Stomach (tissue), 9 donors: ENCODE data around the gene PTMA. TPM values are rescaled to one million over a fixed set of nuclear protein-coding genes. Genes with fewer than 3 reads are reported as not detected.
A peak's percentile ranks its signal among the peaks of the same experiment; 100 is the strongest.

Experiments
- DNase-seq, 2 donors: peaks; one replicate each; pipeline versions ENCODE4 v3.0.0 to v3.0.0-alpha.2; 2013 to 2019
- H3K27ac ChIP-seq, 5 donors: fragments of 200-600 bp in 4 of 5; sonication (generic) in 4 of 5; one replicate each; pipeline ENCODE4 v1.5.1; 2013 to 2019; ENCODE audit warnings: mild to moderate bottlenecking in 1 of 5, moderate library complexity in 1 of 5
- H3K27me3 ChIP-seq, 3 donors: fragments of 200-600 bp; sonication (generic); one replicate each; pipeline ENCODE4 v1.5.1; 2017 to 2019; ENCODE audit warnings: mixed run types in 1 of 3
- H3K36me3 ChIP-seq, 4 donors: fragments of 200-600 bp; sonication (generic); 1 replicate in 3 of 4; 2 replicates in 1 of 4; pipeline ENCODE4 v1.5.1; 2016 to 2019
- H3K4me1 ChIP-seq, 4 donors: fragments of 200-600 bp; sonication (generic); one replicate each; pipeline ENCODE4 v1.5.1; 2016 to 2019
- H3K4me3 ChIP-seq, 4 donors: fragments of 200-600 bp; sonication (generic) in 3 of 4; one replicate each; pipeline ENCODE4 v1.5.1; 2016 to 2019; ENCODE audit warnings: mild to moderate bottlenecking in 1 of 4
- H3K9me3 ChIP-seq, 4 donors: fragments of 200-600 bp; sonication (generic); one replicate each; pipeline ENCODE4 v1.5.1; 2016 to 2019
- CTCF ChIP-seq, 7 experiments: fragments of 450-650 bp in 4 of 7; fragments of 200-600 bp in 3 of 7; sonication (generic) in 3 of 7; IDR thresholded peaks; one replicate each; pipeline ENCODE4 v1.5.1; 2016 to 2019; ENCODE audit warnings: antibody characterized with exemption in 7 of 7, control low read depth in 2 of 7, mild to moderate bottlenecking in 1 of 7
- EP300 ChIP-seq: sonication (generic); formaldehyde crosslinking; IDR thresholded peaks from one replicate; pipeline ENCODE4 v1.6.1; 2017; ENCODE audit warnings: antibody characterized with exemption
- POLR2A ChIP-seq, 4 donors: fragments of 450-650 bp; IDR thresholded peaks; one replicate each; pipeline ENCODE4 v1.6.1; 2016; ENCODE audit warnings: antibody characterized with exemption in 4 of 4, control low read depth in 2 of 4, mild to moderate bottlenecking in 1 of 4, moderate library complexity in 1 of 4
- POLR2AphosphoS5 ChIP-seq, 3 donors: sonication (generic); formaldehyde crosslinking; IDR thresholded peaks; one replicate each; pipeline ENCODE4 v1.6.1; 2016; ENCODE audit warnings: antibody characterized with exemption in 3 of 3
- WGBS, 5 donors: extraction: QIAGEN DNeasy Blood & Tissue Kit in 3 of 5; methylation state at CpG; one replicate each; pipeline versions ENCODE4 v1.1.5 to v1.1.7; 2013 to 2018; 5-methylcytosine and 5-hydroxymethylcytosine counted together
- intact Hi-C: fragments of 100-400 bp; cut with DNase I; formaldehyde crosslinking; loops from one replicate; pipeline ENCODE4 v1.15.1; 2023; ENCODE audit warnings: low total_unique reads
- polyA plus RNA-seq, 3 donors: library from polyadenylated mRNA; stranded (reverse); fragments of 200-250 nt; gene quantifications; one replicate each; pipeline ENCODE4 v1.2.3, GENCODE V29; 2013
- total RNA-seq, 5 donors: library from RNA; depleted of rRNA; stranded (reverse); fragments of >200 nt; gene quantifications; one replicate each; pipeline versions ENCODE4 v1.1.0 to v1.2.3, GENCODE V29; 2014 to 2016
- donor health status: healthy with polysubstance abuse.
- donor health status: Bipolar disorder and iron deficiency.
- donor health status: healthy.

The PTMA gene
- total and polyA plus RNA-seq, 8 donors = 244 to 2,006 (median 1,059) TPM

- 55 to 68% (median 63%) methylated on average over 4 of the region's 4 CpGs for WGBS, 5 donors
- Histone ChIP-seq H3K4me3 (no peak overlapping the region), H3K36me3 (peaks cover 0 to 31% (median 19%) of the 10 kb centered on the region in 4 donors), H3K27ac (no peak overlapping the region), H3K27me3 (no peaks in the 10 kb centered on the region), H3K4me1 (no peaks in the 10 kb centered on the region), H3K9me3 (no peaks in the 10 kb centered on the region)
- peak in 1 of 2 donors; percentile 44 for DNase-seq
- intact Hi-C loops = no loop called here
- TF ChIP-seq POLR2A (IDR thresholded peaks at IDR 0.05) (no peak), EP300 (no peak), POLR2AphosphoS5 (IDR thresholded peaks at IDR 0.05) (no peak), CTCF (IDR thresholded peaks at IDR 0.05) (no peak)
These were observed 19.3 kb downstream of the PTMA start for GRCh38 chr2:231727621-231728020.

- intact Hi-C loops = no loop called here
- Histone ChIP-seq H3K9me3 (no peaks in the 10 kb centered on the region), H3K36me3 (peaks cover 3 to 63% (median 52%) of the 10 kb centered on the region in 4 donors), H3K4me1 (no peaks in the 10 kb centered on the region), H3K27me3 (no peaks in the 10 kb centered on the region), H3K27ac (no peak overlapping the region), H3K4me3 (no peak overlapping the region)
- WGBS, 5 donors = 75 to 81% (median 79%) methylated on average over 4 of the region's 4 CpGs
- TF ChIP-seq EP300 (no peak), CTCF (IDR thresholded peaks at IDR 0.05) (no peak), POLR2AphosphoS5 (IDR thresholded peaks at IDR 0.05) (no peak), POLR2A (IDR thresholded peaks at IDR 0.05) (no peak)
- no peak for DNase-seq
These were observed 24.3 kb downstream of the PTMA start for GRCh38 chr2:231732604-231733003.

- no peaks in the 10 kb centered on the region for H3K27me3 ChIP-seq
- peaks cover 3 to 48% (median 41%) of the 10 kb centered on the region in 4 donors for H3K36me3 ChIP-seq
- no peaks in the 10 kb centered on the region for H3K4me1 ChIP-seq
- no peak overlapping the region for H3K4me3 ChIP-seq
- 92 to 94% (median 94%) methylated on average over 7 of the region's 7 CpGs for WGBS, 5 donors
- H3K9me3 ChIP-seq = no peaks in the 10 kb centered on the region
- no peak overlapping the region for H3K27ac ChIP-seq
- DNase-seq = no peak
- TF ChIP-seq CTCF (IDR thresholded peaks at IDR 0.05) = no peak
- no peak for TF ChIP-seq POLR2AphosphoS5 (IDR thresholded peaks at IDR 0.05)
- no peak for TF ChIP-seq POLR2A (IDR thresholded peaks at IDR 0.05)
- no peak for TF ChIP-seq EP300
- intact Hi-C loops = no loop called here
These were observed 29.4 kb downstream of the PTMA start for GRCh38 chr2:231737761-231738160.

- no peak for TF ChIP-seq POLR2A (IDR thresholded peaks at IDR 0.05)
- TF ChIP-seq POLR2AphosphoS5 (IDR thresholded peaks at IDR 0.05) = no peak
- no peak for TF ChIP-seq CTCF (IDR thresholded peaks at IDR 0.05)
- TF ChIP-seq EP300 = no peak
- H3K4me1 ChIP-seq = no peaks in the 10 kb centered on the region
- H3K27ac ChIP-seq = no peak overlapping the region
- peaks cover 0 to 7% (median 0%) of the 10 kb centered on the region in 4 donors for H3K36me3 ChIP-seq
- 60 to 68% (median 66%) methylated on average over 9 of the region's 9 CpGs for WGBS, 5 donors
- no peak for DNase-seq
- H3K9me3 ChIP-seq = no peaks in the 10 kb centered on the region
- no peaks in the 10 kb centered on the region for H3K27me3 ChIP-seq
- no peak overlapping the region for H3K4me3 ChIP-seq
- intact Hi-C loops = no loop called here
These were observed 35.2 kb downstream of the PTMA start for GRCh38 chr2:231743376-231744116.
